ENCODE measurements around the gene SAMM50.

SAMM50 gene

DNA sequence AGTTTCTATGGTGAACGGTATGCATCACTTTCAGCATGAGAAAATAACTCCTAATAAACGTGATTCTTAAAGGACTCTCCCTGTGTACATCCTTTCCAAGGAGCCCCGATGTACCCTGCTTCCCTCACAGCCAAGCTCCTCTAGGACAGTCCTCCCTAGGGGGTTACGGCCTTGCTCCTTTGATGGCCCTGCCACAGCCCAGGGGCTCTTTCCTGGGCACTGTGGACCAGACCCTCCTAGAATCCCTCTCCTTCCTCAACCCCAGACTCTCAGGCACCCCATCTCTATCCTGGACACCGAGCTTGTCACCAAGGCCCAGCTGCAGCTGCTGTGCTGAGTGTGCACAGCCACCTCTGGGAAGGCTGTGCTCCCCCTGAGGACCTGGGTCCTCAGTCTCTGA, 3.9 kb upstream of the SAMM50 start:
- H3K36me3 ChIP-seq (ENCODE audit: control insufficient read depth, low read depth, low read length): peaks cover 10% of the 10 kb centered on the region
- peaks cover 8% of the 10 kb centered on the region for H3K4me1 ChIP-seq (ENCODE audit: control insufficient read depth, low read depth, low read length)
- no peaks in the 10 kb centered on the region for H3K27me3 ChIP-seq (ENCODE audit: control insufficient read depth, insufficient read depth, low read length)
- H3K4me3 ChIP-seq (ENCODE audit: low read length): no peak overlapping the region
- no peak overlapping the region for H3K27ac ChIP-seq (ENCODE audit: low read length)
- no peak overlapping the region for H3K9ac ChIP-seq (ENCODE audit: low read length)
- H3K9me3 ChIP-seq (ENCODE audit: control insufficient read depth, low read depth, low read length): no peaks in the 10 kb centered on the region

DNA sequence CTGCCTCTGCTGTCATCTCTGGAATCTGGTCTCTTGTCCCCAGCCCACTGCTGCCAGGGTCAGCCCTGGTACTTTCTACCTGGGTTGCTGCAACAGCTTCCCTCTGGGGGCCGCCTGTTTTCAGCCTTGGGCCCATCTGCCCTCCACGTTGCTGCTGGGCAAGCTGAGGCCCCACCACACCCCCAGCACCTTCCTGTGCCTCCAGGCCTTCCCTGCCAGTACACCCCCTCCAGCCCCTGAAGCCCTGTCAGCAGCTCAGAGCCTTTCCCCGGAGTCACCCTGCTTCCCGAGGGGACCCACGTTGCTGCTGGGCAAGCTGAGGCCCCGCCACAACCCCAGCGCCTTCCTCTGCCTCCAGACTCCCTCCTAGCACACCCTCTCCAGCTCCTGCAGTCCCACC, 3.3 kb upstream of the SAMM50 start:
- Histone ChIP-seq H3K4me3 (ENCODE audit: low read length) (no peak overlapping the region), H3K4me1 (ENCODE audit: control insufficient read depth, low read depth, low read length) (peaks cover 14% of the 10 kb centered on the region), H3K9me3 (ENCODE audit: control insufficient read depth, low read depth, low read length) (no peaks in the 10 kb centered on the region), H3K27me3 (ENCODE audit: control insufficient read depth, insufficient read depth, low read length) (no peaks in the 10 kb centered on the region), H3K27ac (ENCODE audit: low read length) (no peak overlapping the region), H3K36me3 (ENCODE audit: control insufficient read depth, low read depth, low read length) (peaks cover 8% of the 10 kb centered on the region), H3K9ac (ENCODE audit: low read length) (no peak overlapping the region)

DNA sequence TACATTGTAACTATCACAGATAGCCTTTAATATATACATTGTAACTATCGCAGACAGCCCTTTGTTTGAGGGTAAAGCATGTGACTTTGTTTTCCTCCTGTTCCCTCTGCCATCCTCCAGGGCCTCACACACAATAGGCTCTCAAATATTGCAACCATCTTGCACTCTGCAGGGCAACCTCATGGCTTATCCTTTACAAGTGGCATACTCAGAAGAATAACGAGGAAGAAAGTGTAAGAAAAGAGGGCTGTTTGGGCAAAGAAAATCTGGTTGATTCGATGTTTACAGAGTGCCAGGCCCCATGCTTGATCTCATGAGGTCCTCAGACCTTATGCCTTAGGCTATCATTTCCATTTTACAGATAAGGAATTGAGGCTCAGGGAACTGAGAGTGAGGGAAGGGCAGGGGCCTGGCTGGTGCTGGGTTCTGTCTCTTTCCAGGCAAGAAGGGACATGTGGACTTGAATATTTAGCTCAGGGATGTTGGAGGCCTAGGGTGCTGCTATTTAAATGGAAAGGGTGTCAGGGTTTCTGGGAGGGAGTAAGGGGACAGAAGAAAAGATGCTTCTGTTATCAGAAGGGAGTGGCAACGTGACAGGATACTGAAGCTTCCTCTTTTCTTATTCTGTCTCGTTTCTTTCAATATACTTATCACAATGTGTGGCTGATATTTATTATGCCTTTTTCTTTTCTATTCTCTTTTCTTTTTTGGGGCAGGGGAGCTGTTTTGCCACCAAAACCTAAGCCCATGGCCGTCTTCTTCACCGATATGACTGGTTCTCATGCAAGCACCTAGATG, 1.1 kb upstream of the SAMM50 start:
- Histone ChIP-seq H3K4me3 (ENCODE audit: low read length) (peak overlapping the region; percentile 91), H3K36me3 (ENCODE audit: control insufficient read depth, low read depth, low read length) (no peaks in the 10 kb centered on the region), H3K4me1 (ENCODE audit: control insufficient read depth, low read depth, low read length) (peaks cover 14% of the 10 kb centered on the region), H3K9ac (ENCODE audit: low read length) (peak overlapping the region; percentile 77), H3K9me3 (ENCODE audit: control insufficient read depth, low read depth, low read length) (no peaks in the 10 kb centered on the region), H3K27ac (ENCODE audit: low read length) (no peak overlapping the region), H3K27me3 (ENCODE audit: control insufficient read depth, insufficient read depth, low read length) (no peaks in the 10 kb centered on the region)

DNA sequence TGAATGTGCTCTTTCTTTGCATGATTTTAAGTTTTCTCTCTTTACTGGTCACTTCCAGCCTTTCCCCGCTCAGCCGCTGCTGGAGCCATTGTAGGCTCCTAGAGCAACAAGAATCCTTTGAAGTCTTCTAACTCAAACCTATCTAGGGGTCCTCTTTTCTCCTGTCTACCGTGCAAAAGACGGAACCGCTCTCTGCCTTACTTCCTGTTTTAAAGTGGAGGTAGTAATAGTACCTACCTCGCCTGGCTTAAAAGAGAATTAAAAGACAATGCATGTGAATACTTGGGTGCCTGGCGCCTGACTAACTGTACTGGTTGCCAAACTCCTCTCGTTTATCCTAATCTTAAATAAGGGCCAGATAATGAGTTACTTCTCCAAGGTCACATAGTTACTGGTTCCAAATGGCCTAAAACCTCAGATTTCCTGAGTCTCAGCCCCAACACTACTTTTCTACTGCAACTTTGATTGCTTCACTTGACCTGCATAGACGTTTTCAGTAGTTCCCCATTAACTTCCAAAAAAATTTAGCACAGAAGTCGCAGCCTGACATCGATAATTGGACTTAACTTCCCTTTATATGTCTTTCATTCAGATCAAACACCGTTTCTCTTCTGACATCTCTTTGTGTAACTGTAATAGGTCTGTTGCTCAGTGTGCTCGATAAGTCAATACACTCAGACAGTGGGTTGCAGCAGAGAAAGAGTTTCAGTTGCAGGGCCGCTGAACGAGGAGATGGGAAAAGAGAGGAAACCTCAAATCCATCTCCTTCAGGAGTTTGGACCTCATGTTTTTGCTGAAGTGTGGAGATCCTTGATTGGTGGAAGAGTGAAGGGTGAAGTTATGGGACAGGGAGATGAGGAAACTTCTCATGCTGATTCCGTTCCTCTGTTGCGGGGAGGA, 891 bp downstream of the SAMM50 start:
- no peak overlapping the region for H3K27ac ChIP-seq (ENCODE audit: low read length)
- no peaks in the 10 kb centered on the region for H3K27me3 ChIP-seq (ENCODE audit: control insufficient read depth, insufficient read depth, low read length)
- H3K9me3 ChIP-seq (ENCODE audit: control insufficient read depth, low read depth, low read length): no peaks in the 10 kb centered on the region
- no peaks in the 10 kb centered on the region for H3K36me3 ChIP-seq (ENCODE audit: control insufficient read depth, low read depth, low read length)
- peak overlapping the region; percentile 91 for H3K4me3 ChIP-seq (ENCODE audit: low read length)
- peaks cover 14% of the 10 kb centered on the region for H3K4me1 ChIP-seq (ENCODE audit: control insufficient read depth, low read depth, low read length)
- H3K9ac ChIP-seq (ENCODE audit: low read length): peak overlapping the region; percentile 77

DNA sequence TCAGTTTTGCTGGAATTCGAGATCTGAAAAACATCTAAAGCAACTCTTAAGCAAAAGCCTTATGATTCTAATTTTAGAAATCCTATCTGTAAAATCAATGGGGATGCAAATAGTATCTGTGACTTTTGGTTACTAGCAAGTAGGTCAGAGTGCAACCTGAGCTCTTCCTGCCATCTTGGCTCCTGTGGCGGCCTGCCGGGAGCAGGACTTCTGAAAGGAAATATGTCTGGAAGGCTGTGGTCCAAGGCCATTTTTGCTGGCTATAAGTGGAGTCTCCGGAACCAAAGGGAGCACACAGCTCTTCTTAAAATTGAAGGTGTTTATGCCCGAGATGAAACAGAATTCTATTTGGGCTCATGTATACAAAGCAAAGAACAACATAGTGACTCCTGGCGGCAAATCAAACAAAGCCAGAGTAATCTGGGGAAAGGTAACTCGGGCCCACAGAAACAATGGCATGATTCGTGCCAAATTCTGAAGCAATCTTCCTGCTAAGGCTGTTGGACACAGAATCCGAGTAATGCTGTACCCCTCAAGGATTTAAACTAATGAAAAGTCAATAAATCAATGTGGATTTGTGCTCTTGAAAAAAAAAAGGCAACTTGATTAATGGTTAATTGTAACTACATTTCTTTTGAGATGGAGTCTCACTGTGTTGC, 1.7 kb downstream of the SAMM50 start:
- H3K36me3 ChIP-seq (ENCODE audit: control insufficient read depth, low read depth, low read length): no peaks in the 10 kb centered on the region
- H3K9ac ChIP-seq (ENCODE audit: low read length): no peak overlapping the region
- no peak overlapping the region for H3K27ac ChIP-seq (ENCODE audit: low read length)
- H3K27me3 ChIP-seq (ENCODE audit: control insufficient read depth, insufficient read depth, low read length): no peaks in the 10 kb centered on the region
- peaks cover 14% of the 10 kb centered on the region for H3K4me1 ChIP-seq (ENCODE audit: control insufficient read depth, low read depth, low read length)
- H3K9me3 ChIP-seq (ENCODE audit: control insufficient read depth, low read depth, low read length): no peaks in the 10 kb centered on the region
- peak overlapping the region; percentile 91 for H3K4me3 ChIP-seq (ENCODE audit: low read length)

DNA sequence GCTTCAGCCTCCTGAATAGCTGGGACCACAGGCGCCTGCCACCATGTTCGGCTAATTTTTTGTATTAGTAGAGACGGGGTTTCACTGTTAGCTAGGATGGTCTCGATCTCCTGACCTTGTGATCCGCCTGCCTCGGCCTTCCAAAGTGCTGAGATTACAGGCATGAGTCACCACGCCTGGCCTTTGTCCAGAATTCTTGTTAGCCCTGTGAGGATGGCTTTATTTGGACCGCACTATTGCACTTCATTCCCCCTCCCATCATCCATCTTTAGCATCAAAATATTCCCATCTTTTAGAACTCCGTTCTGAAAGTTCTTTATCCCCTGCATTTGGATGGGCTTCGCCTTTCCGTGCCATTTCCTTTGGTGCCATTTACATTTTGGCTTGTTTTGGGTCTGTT, 2.6 kb downstream of the SAMM50 start:
- Histone ChIP-seq H3K4me3 (ENCODE audit: low read length) (no peak overlapping the region), H3K9me3 (ENCODE audit: control insufficient read depth, low read depth, low read length) (no peaks in the 10 kb centered on the region), H3K27me3 (ENCODE audit: control insufficient read depth, insufficient read depth, low read length) (no peaks in the 10 kb centered on the region), H3K4me1 (ENCODE audit: control insufficient read depth, low read depth, low read length) (peaks cover 14% of the 10 kb centered on the region), H3K27ac (ENCODE audit: low read length) (no peak overlapping the region), H3K9ac (ENCODE audit: low read length) (no peak overlapping the region), H3K36me3 (ENCODE audit: control insufficient read depth, low read depth, low read length) (no peaks in the 10 kb centered on the region)

DNA sequence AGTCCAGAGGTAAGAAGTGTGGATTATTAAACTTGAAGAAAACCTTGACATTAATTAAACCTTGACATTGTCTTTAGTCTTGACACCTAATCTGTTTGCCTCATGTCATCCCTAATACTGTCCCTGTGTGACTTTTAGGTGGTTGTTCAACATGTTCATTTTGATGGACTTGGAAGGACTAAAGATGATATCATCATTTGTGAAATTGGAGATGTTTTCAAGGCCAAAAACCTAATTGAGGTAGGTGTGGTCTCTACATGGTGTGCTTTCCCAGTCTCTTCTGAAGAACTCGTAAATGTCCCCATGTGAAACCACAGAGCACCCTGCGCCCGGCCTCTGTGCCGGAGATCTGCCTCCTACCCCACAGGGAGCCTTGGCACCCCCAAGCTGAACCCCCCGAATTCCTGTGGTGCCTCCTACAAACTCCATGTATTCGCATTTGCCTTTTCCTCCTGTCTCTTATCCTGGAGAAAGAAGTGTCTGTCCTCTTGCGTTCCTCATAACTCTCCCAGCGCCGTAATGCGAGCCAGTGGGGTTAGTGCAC, 9.1 kb downstream of the SAMM50 start:
- Histone ChIP-seq H3K4me3 (ENCODE audit: low read length) (no peak overlapping the region), H3K9ac (ENCODE audit: low read length) (no peak overlapping the region), H3K36me3 (ENCODE audit: control insufficient read depth, low read depth, low read length) (peaks cover 51% of the 10 kb centered on the region), H3K9me3 (ENCODE audit: control insufficient read depth, low read depth, low read length) (no peaks in the 10 kb centered on the region), H3K27me3 (ENCODE audit: control insufficient read depth, insufficient read depth, low read length) (no peaks in the 10 kb centered on the region), H3K27ac (ENCODE audit: low read length) (no peak overlapping the region), H3K4me1 (ENCODE audit: control insufficient read depth, low read depth, low read length) (no peaks in the 10 kb centered on the region)

DNA sequence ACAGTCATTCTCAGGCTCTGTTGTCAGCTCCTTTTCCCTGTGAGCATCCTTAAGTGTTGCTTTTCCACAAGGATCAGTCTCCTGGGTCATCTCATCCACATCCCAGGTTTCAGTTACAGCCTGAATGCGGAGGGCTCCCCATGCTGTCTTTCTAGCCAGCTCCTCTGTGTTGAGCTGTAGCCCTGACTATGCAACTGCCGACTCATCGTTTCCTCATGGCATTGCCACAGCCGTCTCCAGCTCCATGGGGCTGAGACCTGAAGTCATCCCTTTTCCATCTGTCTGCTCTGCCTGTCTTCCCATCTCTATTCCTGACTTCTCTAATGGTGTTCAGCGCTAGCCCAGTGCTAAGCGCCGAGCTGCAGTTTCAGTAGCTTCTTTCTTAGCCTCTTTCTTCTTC, 11.8 kb downstream of the SAMM50 start:
- H3K9ac ChIP-seq (ENCODE audit: low read length): no peak overlapping the region
- H3K9me3 ChIP-seq (ENCODE audit: control insufficient read depth, low read depth, low read length): no peaks in the 10 kb centered on the region
- H3K27ac ChIP-seq (ENCODE audit: low read length): no peak overlapping the region
- H3K4me3 ChIP-seq (ENCODE audit: low read length): no peak overlapping the region
- H3K36me3 ChIP-seq (ENCODE audit: control insufficient read depth, low read depth, low read length): peaks cover 66% of the 10 kb centered on the region
- no peaks in the 10 kb centered on the region for H3K27me3 ChIP-seq (ENCODE audit: control insufficient read depth, insufficient read depth, low read length)
- no peaks in the 10 kb centered on the region for H3K4me1 ChIP-seq (ENCODE audit: control insufficient read depth, low read depth, low read length)

DNA sequence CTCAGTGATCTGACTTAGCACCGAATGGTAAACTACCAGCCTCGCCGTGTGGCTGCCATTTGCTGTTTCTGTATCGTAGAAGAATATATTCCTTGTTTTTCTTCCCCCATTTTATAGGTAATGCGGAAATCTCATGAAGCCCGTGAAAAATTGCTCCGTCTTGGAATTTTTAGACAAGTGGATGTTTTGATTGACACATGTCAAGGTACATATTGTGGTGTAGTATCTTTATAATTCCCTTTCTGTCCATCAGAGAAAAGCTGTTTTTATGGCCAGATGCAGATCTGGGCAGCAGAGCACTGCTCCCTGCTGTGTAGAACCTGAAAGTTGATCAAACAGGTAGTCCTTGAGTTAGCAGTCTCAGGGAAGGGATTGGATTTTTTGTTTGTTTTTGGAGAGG, 13.4 kb downstream of the SAMM50 start:
- Histone ChIP-seq H3K36me3 (ENCODE audit: control insufficient read depth, low read depth, low read length) (peaks cover 74% of the 10 kb centered on the region), H3K9ac (ENCODE audit: low read length) (no peak overlapping the region), H3K27me3 (ENCODE audit: control insufficient read depth, insufficient read depth, low read length) (no peaks in the 10 kb centered on the region), H3K27ac (ENCODE audit: low read length) (no peak overlapping the region), H3K4me3 (ENCODE audit: low read length) (no peak overlapping the region), H3K9me3 (ENCODE audit: control insufficient read depth, low read depth, low read length) (no peaks in the 10 kb centered on the region), H3K4me1 (ENCODE audit: control insufficient read depth, low read depth, low read length) (no peaks in the 10 kb centered on the region)

DNA sequence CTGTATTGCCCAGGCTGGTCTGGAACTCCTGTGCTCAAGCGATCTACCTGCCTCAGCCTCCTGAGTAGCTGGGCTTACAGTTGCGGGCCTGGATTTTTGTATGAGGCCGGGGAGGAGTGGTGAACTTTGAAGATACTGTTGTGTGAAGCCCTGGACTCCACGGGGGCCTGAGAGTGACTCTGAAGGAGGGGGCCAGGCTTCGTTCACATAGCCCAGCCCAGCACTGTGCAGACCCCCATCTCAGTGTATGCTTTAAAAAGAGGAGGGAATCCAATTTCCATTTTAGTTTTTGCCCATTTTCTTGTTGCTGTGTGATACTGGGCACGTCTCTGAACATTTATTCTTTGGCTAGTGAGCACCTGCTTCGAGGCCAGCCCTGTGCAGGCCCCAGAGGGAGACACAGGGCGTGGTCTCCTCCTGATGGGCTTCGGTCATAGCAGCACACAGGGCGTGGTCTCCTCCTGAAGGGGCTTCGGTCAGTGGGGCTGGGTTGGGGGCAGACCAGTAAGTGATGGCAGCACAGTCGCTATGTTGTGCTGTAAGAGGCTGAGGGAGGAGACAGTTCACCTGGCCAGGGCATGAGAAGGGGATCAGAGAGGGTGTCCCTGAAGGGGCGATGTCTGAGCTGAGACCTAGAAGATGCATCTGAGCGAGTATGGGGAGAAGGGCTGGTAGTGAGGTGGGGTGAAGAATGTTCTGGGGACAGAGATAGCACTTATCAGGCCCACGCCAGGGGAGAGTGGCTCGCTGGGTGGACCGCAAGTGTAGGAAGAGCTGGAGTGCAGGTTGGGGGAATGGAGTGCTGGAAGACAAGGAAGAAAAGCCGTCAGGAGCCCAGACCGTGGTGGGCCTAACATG, 14.0 kb downstream of the SAMM50 start:
- H3K9me3 ChIP-seq (ENCODE audit: control insufficient read depth, low read depth, low read length): no peaks in the 10 kb centered on the region
- H3K4me3 ChIP-seq (ENCODE audit: low read length): no peak overlapping the region
- H3K9ac ChIP-seq (ENCODE audit: low read length): no peak overlapping the region
- H3K27ac ChIP-seq (ENCODE audit: low read length): no peak overlapping the region
- H3K4me1 ChIP-seq (ENCODE audit: control insufficient read depth, low read depth, low read length): no peaks in the 10 kb centered on the region
- peaks cover 72% of the 10 kb centered on the region for H3K36me3 ChIP-seq (ENCODE audit: control insufficient read depth, low read depth, low read length)
- no peaks in the 10 kb centered on the region for H3K27me3 ChIP-seq (ENCODE audit: control insufficient read depth, insufficient read depth, low read length)

All from iPS-18a (cell line).